D721Med (cell line): ENCODE results near the gene CYP1A2.

Experiments
- DNase-seq: peaks from one replicate; pipeline ENCODE4 v3.0.0; 2011; ENCODE audit warnings: low spot score; ENCODE audit not compliant: insufficient read length
- FAIRE-seq: peaks from 2 replicates; lab custom pipeline; 2011; peaks lifted over from hg19 to GRCh38; lab: Jason Lieb, UNC
- TF ChIP-seq, protein P1 (sequence below): IDR thresholded peaks from 2 replicates; pipeline ENCODE4 v1.5.1; 2012; ENCODE audit warnings: mild to moderate bottlenecking, control low read depth; ENCODE audit not compliant: insufficient read depth; ENCODE audit errors: missing control alignments

The CYP1A2 gene, protein sequence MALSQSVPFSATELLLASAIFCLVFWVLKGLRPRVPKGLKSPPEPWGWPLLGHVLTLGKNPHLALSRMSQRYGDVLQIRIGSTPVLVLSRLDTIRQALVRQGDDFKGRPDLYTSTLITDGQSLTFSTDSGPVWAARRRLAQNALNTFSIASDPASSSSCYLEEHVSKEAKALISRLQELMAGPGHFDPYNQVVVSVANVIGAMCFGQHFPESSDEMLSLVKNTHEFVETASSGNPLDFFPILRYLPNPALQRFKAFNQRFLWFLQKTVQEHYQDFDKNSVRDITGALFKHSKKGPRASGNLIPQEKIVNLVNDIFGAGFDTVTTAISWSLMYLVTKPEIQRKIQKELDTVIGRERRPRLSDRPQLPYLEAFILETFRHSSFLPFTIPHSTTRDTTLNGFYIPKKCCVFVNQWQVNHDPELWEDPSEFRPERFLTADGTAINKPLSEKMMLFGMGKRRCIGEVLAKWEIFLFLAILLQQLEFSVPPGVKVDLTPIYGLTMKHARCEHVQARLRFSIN

DNA sequence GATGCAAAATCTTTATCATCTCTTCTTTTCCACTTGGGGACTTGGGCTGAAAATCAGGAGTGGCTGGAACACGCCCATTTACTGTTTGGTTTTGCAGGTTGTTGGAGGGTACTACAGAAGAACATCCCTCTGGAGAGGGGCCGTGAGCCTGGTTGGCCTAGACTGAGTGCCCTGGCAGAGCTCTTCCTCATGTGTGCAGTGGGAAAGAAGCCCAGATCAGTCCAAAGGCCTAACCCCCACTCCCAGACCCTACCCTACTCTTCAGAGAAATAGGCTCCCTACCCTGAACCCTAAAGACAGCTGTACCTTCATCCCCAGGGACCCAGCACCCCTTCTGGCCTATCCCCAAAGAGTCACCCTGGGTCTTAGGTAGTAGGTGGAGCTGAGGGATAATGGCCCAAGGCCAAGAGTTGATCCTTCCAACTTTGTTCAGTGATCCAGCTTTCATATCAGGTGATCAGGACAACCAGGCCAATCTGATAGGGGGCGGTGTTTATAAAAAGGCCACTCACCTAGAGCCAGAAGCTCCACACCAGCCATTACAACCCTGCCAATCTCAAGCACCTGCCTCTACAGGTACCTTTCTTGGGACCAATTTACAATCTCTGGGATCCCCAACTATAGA, at the start of gene CYP1A2:
Gene CYP1A2, plus strand, starts transcription at position 524 of the 625 bp plus-strand sequence. CDS start 894 bp downstream, outside the sequence.
- FAIRE-seq: no peak
- no peak for DNase-seq
- TF ChIP-seq, protein P1, sequence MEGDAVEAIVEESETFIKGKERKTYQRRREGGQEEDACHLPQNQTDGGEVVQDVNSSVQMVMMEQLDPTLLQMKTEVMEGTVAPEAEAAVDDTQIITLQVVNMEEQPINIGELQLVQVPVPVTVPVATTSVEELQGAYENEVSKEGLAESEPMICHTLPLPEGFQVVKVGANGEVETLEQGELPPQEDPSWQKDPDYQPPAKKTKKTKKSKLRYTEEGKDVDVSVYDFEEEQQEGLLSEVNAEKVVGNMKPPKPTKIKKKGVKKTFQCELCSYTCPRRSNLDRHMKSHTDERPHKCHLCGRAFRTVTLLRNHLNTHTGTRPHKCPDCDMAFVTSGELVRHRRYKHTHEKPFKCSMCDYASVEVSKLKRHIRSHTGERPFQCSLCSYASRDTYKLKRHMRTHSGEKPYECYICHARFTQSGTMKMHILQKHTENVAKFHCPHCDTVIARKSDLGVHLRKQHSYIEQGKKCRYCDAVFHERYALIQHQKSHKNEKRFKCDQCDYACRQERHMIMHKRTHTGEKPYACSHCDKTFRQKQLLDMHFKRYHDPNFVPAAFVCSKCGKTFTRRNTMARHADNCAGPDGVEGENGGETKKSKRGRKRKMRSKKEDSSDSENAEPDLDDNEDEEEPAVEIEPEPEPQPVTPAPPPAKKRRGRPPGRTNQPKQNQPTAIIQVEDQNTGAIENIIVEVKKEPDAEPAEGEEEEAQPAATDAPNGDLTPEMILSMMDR: no peak

DNA sequence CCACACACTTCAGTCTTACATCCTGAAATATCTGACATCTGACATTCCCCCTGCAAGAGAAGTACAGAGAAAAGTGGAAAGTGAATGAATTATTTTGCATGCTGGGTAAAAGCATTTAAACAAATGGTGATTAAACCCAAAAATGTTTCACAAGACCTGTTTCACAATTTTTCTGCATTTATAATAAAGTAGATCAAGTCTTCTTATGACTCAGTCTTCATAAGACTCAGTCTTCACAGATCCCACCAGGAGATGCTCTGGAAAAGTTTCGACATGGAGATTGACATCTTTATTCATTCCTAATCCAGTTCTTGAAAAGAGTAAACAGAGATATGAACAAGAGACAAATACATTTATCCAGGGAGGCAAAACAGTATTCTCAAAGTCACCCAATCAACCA, 39.6 kb upstream of the CYP1A2 start:
- TF ChIP-seq, protein P1: no peak
- FAIRE-seq: no peak

DNA sequence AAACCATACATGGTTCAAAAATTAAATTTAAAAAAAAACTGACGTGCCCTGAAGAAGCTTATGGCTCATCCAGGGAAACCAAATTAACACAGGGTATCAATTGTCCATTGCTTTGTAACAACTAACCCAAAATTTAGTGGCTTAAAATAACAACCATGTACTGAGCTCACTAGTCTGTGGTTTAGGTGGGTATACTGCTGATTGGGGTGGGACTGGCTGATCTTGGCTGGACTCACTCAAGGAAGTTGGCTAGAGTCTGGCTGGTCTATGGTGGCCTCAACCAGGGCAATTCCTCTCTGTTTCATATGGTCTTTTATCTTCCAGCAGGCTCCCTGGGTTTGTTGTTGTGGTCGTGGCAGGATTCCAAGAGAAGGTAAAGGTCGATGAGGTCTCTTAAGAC, 38.8 kb upstream of the CYP1A2 start:
- FAIRE-seq (no peak), DNase-seq (no peak)
- TF ChIP-seq, protein P1: no peak

More for the DNA sequence above, 39.6 kb upstream of the CYP1A2 start:
- no peak for DNase-seq

DNA sequence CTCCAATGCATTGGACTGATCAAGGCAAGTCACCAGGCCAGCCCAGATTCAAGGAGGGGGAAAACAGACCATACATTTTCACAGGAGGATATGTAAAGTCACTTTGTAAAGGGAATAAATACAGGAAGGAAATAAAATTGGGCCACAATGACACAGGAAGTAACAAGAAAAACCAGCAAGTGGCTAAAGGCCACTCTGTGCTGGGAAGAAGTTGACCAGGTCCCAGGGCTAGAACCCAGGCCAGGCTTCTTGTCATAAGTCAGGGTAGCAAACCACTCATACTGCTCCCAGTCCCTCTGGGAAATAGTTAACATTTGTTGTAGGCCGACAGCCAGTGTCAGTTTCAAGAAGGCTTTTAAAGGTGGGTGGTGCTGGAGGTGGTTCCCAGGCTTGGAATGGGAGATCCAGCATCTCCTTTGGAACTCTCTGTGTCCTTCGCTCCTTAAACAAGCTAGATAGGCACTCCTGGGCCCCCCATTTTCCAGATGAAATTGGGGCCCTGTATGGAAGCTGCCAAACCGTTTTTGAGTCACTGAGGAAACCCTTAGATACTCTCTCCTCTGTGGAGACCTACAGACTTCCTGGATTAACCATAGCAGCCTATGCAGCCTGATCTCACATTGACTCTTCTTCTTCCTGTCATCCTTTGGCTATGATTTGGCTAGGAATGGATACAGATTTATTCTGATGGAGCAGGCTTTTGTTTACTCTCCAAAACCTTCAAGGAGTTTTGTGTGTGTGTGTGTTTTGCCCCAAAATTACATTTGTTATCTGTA, 38.1 kb upstream of the CYP1A2 start:
- TF ChIP-seq, protein P1: no peak
- FAIRE-seq (no peak), DNase-seq (no peak)

DNA sequence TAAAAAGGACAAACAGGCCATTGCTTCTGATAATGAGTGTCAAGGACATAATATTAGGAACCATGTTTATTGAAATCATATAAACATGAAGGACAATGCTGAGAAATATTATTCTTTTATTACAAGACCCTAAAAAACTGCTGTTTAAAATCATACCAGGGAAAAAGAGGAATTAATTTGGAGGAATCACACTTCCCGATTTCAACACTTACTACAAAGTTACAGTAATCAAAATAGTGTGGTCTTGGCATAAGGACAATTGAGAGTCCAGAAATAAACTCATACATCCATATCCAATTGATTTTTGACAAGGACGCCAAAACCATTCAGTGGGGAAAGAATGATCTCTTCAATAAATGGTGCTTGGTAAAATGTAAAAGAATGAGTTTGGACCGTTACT, 36.3 kb upstream of the CYP1A2 start:
- TF ChIP-seq, protein P1: no peak
- DNase-seq (no peak), FAIRE-seq (no peak)

DNA sequence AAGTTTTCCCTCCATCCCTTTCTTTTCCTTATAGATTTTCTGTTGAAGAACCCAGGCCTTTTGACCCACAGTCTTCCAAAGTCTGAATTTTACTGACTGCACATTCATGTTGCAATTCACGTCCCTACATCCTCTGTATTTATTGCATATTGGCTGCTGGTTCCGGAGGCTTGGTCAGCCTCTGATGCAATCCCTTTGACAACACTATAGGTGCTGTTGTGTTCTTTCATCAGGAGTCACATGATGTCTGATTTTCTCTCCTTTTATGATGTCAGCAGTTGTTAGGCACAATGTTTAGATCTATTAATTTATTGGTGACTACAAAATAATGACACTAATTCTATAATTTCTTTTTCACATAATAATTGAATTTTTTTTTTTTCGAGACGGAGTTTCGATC, 32.0 kb upstream of the CYP1A2 start:
- TF ChIP-seq, protein P1: no peak
- no peak for DNase-seq
- no peak for FAIRE-seq
